GM21529 (cell line): ENCODE measurements around the gene RBM28.
"Not testable (repeated sequence)": the region's sequence is repeated elsewhere in the genome, so short reads cannot be mapped to it uniquely, and the experiment has no call there.

Experiments
- ATAC-seq: cut with Tn5 transposase; IDR thresholded peaks from one replicate; pipeline ENCODE4 v1.9.1; 2021; ENCODE audit not compliant: unreplicated experiment

The RBM28 gene

DNA sequence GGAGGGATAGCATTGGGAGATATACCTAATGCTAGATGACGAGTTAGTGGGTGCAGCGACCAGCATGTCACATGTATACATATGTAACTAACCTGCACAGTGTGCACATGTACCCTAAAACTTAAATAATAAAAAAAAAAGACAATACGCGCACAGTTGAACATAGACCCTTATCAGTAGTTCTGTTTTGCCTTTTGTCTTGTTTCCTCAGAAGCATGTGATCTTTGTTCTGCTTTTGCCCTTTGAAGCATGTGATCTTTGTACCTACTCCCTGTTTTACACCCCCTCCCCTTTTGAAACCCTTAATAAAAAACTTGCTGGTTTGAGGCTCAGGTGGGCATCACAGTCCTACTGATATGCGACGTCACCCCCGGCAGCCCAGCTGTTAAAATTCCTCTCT is 45.7 kb downstream of the RBM28 start:
- not testable (repeated sequence) for ATAC-seq

DNA sequence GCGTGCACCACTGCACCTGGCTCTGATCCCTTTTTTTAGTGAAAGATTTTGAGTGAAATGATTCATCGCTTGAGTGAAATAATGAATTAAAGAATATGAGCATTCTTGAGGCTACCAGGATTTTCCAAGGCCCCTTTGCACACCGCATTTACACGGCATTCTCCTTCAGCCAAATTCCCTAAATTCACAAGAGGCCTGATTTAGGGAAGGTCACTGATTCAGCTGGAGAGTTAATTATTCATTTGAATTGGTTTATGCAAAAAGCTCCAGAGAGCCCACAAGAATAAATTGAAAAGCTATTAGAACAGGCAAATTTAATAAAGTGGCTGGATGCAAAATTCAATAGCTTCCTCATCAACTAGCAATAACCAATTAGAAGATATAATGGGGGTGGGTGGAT is 56.2 kb downstream of the RBM28 start:
- no peak for ATAC-seq

DNA sequence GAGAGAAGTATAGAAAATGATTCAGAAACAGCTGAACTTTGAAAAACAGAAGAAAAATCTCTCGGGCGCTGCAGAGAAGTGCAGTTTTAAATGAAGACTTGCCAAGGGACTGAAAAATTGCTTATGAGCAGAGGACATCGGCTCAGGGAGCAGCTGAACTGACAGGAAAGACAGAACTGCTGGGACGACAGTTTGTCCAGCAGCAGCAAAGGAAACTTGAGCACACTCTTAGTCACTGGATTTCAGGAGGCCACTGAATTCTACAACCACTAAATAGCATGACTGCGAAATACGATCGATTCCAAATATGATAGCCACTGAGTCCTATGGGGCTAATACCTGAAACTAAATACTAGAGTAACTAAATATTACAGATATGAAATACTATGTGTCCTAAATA is 59.6 kb downstream of the RBM28 start:
- no peak for ATAC-seq

DNA sequence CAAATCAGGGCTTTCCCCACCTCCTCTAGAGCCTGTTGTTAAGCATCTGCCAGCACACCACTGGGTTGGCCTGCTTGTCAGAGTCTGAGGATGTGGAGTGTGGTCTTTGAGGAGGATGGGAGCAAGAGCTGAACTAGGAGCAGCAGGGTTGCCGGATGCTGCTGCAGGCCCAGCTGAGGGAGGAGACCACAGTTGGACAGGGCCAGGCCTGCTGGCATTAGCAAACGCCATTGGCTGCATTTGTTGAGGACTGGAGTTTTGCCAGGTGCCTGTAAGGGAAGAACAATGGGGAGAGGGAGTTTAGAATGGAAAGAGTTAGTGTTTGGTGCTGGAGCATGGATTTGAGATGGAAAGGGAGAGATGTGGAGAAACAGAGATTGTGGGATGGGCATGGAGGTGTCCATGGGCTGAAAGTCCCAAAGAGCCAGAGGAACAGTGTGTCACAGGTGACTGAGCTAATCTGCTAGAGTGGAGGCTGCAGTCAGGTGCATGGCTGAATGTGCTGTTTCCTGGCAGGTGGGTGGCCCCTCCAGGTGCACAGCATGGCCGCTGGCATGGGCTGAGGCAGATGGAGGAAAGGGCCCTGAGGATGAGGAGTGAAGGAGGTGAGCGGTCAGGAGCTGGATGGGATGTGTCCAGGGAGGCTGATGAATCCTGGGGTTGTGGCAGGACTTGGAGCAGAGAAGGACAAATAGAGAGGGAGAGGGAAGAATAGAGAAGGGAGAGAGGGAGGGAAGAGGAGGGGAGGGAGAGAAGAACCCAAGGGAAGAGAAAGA is 61.9 kb downstream of the RBM28 start:
- ATAC-seq: no peak

GRCh38 chr7:128280451-128280850 is 63.3 kb downstream of the RBM28 start:
- not testable (repeated sequence) for ATAC-seq

DNA sequence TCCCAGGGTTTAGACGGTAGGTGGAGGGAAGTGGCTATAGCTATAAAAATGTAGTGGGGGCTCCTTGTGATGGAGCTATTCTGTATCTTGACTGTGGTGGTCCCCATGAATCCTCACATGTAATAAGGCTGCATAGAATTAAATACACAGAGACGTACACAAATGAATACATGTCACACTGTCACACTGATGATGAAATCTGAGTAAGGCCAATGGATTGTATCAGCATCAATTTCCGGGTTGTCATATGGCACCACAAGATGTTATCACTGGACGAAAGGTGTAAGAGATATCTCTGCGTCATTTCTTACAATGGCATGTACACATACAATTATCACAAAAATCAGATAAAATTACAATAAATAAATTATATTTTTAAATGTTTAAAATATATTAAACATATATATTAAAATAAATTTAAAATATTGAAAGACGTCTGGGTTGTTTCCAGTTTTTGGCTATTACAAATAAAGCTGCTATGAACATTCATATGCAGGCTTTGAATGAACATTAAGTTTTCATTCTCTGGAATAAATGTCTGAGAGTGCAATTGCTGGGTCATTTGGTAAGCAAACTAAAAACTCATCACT is 64.5 kb downstream of the RBM28 start:
- ATAC-seq: no peak

- ATAC-seq: no peak
These were observed 65.3 kb downstream of the RBM28 start for GRCh38 chr7:128278366-128278765.

- ATAC-seq: no peak
These were observed 68.0 kb downstream of the RBM28 start for GRCh38 chr7:128275681-128276080.

DNA sequence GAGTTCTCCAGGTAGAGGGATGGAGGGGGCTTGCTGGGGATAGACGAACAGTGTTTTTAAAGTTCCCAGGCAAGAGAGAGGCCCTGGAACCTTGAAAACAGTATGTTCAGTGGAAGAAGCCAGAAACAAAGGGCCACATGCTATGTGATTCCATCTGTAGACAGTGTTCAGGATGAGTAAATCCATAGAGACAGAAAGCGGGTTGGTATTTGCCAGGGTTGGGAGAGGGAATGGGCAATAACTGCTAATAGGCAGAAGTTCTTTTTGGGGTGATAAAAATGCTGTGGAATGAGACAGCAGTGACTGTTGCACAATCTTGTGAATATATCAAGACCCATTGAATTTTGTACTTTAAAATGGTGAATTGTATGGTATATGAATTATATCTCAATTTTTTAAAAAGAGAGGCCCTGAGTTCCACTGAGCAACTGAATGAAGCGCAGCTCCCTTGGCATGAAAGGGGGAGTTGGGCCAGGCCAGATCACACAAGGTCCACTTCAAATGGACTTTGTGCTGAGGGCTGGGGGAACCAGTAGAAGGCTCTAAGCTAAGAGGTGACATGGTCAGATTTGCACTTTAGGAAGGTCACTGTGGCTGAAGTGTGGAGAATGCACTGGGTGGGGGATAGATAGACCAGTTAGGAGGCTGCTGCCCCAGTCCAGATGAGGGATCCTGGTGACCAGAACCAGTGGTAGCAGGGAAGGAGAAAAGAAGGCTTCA is 68.7 kb downstream of the RBM28 start:
- no peak for ATAC-seq

DNA sequence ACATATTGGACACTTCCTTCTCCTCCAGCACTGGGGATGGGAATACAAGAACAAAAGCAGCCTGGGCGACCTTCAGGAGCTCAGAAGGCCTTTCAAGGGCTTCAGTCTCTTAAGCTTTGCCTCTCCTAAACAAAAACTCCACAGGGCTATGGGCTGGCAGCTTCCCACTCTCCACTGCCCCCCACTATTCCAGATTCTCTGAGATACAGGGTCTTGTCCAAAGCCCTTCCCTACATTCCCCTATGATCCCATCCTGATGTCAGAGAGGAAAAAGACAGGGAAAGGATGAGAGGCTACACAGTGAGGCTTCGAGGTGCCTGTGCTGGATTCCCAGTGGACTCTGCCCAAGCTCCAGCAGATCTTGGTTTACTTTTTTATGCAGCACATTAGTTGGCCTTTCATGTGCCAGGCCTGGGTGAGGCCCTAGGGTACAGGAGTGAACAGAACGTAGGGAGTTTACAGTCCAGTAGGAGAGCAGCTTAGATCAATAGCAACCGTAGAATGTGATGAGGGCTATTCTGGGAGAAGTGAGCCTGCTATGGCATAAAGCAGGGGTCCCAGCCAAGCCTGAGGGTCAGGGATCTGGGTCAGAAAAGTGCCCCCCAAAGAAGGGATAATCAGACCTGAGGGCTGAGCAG is 69.3 kb downstream of the RBM28 start:
- no peak for ATAC-seq

DNA sequence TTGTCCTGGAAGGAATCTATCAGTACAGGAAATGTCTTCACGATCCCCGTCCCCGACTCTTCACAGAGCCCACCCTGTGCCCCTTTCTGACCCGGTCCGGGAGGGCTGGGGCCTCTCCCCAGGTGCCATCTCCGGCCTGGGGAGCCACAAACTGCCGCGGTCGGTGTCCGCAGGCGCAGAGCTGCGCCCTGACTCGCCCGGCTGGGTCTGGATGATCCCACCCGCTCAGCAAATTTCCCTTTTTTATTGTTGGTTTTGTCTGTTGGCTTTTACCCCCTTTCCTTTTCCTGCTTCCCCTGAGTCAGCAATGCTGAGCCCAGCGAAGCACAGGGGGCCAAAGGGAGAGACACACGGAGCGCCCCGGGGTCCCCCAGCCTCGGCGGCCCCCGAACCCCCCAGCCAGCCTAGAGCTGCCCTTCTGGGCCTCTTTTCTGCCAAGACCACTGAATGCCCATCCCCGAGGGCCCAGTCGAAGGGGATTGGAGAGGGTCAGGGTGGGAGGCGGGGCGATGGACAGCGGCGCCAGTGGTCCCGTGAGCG is 71.7 kb downstream of the RBM28 start:
- no peak for ATAC-seq

- no peak for ATAC-seq
These were observed 72.2 kb downstream of the RBM28 start for GRCh38 chr7:128271471-128271941.

DNA sequence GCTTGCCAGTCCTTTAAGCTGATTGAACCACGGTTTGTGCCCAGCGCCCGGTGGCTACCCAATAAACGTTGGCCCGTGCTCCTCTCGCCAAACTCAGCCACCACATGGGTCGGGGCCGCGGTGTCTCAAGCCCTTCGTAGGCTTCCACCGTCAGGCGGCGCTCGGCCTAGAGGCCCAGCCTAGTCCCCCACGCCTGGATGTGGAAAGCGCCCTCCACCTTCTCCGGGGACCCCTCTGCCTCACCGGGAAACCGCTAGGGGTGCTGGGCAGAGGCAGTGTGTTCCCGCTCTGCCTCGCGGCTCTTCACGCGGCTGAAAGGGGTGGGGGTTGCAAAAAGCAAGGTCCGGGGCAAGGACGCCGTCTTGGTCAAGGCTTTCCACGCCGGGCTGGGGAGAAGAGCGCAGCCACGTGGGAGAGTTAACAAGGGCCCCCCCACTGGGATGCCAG is 72.9 kb downstream of the RBM28 start:
- no peak for ATAC-seq

DNA sequence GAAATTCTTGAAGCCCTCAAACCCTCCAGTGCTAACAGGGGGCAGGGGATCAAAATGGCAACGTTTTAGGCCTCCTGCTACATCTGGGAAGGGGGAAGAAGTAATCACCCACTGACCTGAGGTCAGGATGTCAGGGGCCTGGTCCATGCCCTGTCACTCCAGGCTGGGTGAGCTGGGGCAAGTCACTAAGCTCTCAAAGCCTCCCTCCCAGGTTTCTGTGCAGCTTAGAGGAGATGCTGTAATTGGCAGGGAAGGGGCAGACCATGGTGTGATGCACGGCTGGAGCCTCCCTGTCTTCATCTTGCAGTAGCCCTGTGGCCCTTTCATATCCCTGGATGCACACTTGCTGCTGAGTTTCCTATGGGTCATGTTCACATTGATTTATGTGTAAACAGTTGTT is 75.5 kb downstream of the RBM28 start:
- no peak for ATAC-seq

GRCh38 chr7:128267595-128267924 is 76.1 kb downstream of the RBM28 start:
- no peak for ATAC-seq

DNA sequence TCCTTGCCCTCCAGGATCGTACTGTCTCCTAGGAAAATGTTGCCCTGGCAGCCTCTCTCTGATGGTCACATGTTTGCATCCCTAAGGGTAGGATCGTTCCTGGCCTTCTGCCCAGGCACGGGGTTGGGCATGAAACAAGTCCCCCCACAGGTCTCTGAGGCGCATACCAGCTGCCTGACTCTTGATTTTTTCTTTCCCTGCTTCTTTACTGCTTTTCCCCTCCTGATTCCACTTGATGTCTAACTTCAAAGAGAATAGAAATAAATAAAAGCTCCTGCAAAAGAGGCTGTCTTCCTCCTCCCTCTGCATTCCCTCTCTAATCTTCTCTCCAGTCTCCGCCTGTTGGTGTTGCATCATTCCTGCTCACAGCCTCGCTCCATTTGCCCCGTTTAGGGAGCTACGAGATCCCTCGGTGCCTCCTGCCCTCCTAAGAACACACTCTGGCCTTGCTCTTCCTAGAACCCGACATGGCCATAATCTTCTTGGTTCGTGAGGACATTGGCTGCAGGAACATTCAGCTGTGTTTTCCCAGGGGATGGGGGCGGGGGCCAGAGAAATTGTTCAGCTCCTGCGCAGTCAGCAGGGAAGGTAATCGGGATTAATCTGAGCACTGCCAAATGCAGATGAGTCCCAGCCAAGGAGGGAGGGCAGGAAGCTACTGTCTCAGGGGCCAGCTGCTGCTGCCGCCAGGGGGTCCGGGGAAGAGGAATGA is 76.7 kb downstream of the RBM28 start:
- no peak for ATAC-seq

DNA sequence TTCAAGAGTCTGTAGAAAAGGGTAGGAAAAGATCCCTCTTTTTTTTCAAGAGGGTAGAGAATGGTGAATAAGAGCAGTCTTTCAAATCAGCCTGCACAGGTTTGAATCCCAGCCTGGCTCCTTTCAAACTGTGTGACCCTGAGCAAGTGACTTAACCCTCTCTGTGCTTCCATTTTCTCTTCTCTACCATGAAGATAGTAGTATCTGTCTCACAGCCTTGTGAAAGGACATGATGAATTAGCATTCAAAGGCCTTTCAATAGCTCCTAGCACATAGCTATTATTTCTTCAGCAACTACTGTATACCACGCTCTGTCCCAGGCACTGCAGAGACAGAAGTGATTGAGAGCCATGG is 77.2 kb downstream of the RBM28 start:
- ATAC-seq: no peak

GRCh38 chr7:128265906-128266300 is 77.8 kb downstream of the RBM28 start:
- no peak for ATAC-seq

DNA sequence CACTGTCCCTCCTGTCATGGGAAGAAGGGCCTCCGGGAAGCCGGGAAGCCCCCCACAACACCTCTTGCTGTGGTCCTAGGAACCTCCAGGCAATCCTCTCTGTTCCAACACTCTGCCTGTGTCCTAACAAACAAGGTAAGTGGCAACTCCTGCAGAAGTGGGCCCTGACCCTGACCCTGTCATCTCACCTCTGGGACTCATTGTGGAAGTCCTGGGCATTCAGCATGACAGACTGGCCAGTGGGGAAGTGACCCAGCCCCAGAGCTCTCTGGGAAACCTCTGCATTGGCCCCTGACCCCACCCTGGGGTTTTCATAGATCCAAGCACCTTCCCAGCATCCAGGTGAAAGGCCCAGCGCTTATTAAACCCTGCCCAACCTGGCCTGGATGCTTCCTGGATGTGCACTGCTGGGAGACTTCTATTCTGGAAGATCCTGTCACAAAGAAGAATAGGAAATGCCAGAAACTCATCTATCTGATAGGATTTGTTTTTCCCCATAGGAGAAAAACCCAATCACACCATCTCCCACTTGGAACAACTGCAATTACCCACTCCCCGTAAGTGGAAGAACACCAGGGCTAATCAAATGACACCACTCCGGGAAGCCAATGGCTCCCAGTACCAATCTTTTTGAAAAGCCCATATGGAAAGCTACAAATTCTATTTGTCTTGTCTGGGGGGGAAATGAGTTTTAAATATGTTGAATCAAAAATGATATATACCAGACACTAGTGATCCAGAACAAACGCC is 78.4 kb downstream of the RBM28 start:
- no peak for ATAC-seq

DNA sequence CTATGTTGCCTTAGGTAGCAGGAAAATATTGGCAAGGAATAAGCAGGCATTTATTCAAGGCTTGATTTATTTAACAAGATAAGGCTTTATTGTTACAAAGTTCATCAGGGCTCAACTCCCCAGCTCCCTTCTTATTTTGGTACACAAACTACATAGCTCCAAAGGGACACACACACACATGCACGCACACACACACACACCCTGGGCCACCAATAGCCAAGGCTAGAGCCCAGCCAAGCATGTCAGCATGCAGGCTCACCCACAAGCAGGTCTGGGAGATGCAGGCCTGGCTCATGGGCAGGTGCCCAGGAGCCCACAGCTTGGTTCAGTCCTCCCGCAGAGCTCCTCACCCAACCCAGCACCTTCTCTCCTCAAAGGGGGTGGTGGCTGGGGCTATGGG is 79.2 kb downstream of the RBM28 start:
- ATAC-seq: no peak
